H1 (cell line): Measurements from ENCODE around the gene CAPN10. TPM values are rescaled to one million over a fixed set of nuclear protein-coding genes. Genes with fewer than 3 reads are reported as not detected.

Experiments used
- CTCF ChIA-PET: fragments of 300-600 bp; sonication (Branson Sonifier 250); formaldehyde crosslinking; loops from one replicate; lab custom pipeline; 2021; ENCODE audit not compliant: partially characterized antibody; lab: Charles Lee
- POLR2A ChIA-PET: fragments of 300-600 bp; sonication (Branson Sonifier 250); formaldehyde crosslinking; loops from one replicate; lab custom pipeline; 2021; ENCODE audit warnings: inconsistent platforms; ENCODE audit not compliant: partially characterized antibody; lab: Charles Lee
- DNase-seq, 2 experiments: peaks; one replicate each; pipeline versions ENCODE4 v3.0.0 to v3.0.0-alpha.2; 2010 to 2022; ENCODE audit warnings: low spot score in 2 of 2, low read depth in 1 of 2, mixed read lengths in 1 of 2
- FAIRE-seq: peaks from 2 replicates; lab custom pipeline; 2011; peaks lifted over from hg19 to GRCh38; lab: Jason Lieb, UNC
- H2AFZ ChIP-seq: 2 replicates; pipeline ENCODE4 v1.8.1; 2012; ENCODE audit warnings: low read length, inconsistent platforms
- H2AK5ac ChIP-seq: 2 replicates; pipeline ENCODE4 v1.6.1; 2013; ENCODE audit warnings: low read depth, low read length
- H2BK120ac ChIP-seq: replicated peaks from 2 replicates; pipeline ENCODE3; 2013; ENCODE audit warnings: low read depth, low read length, inconsistent platforms
- H2BK12ac ChIP-seq: 2 replicates; pipeline ENCODE4 v1.6.1; 2013; ENCODE audit warnings: low read depth, low read length
- H2BK15ac ChIP-seq: 2 replicates; pipeline ENCODE4 v1.6.1; 2013; ENCODE audit warnings: low read length
- H2BK20ac ChIP-seq: 2 replicates; pipeline ENCODE4 v1.6.1; 2013; ENCODE audit warnings: low read length
- H2BK5ac ChIP-seq: 2 replicates; pipeline ENCODE4 v1.6.1; 2013; ENCODE audit warnings: low read depth, low read length
- H3K14ac ChIP-seq: 2 replicates; pipeline ENCODE4 v1.6.1; 2013; ENCODE audit warnings: inconsistent platforms; ENCODE audit not compliant: insufficient read length
- H3K18ac ChIP-seq: 2 replicates; pipeline ENCODE4 v1.6.1; 2013; ENCODE audit warnings: low read length; ENCODE audit errors: extremely low read depth
- H3K23ac ChIP-seq: 2 replicates; pipeline ENCODE4 v1.6.1; 2013; ENCODE audit warnings: inconsistent platforms; ENCODE audit not compliant: insufficient read length
- H3K23me2 ChIP-seq: 2 replicates; pipeline ENCODE4 v1.6.1; 2013; ENCODE audit warnings: low read depth, low read length
- H3K27ac ChIP-seq: 2 replicates; pipeline ENCODE4 v1.6.1; 2011; ENCODE audit warnings: low read depth, low read length, inconsistent platforms
- H3K27me3 ChIP-seq, 4 experiments: replicated peaks in 1 of 4; 1 replicate in 1 of 4; 2 replicates in 3 of 4; pipeline versions ENCODE4 v1.6.1 to v1.8.1; 2011 to 2013; ENCODE audit warnings: low read length in 3 of 4, mild to moderate bottlenecking in 3 of 4, inconsistent platforms in 2 of 4, mixed read lengths in 2 of 4, moderate library complexity in 1 of 4; ENCODE audit not compliant: control insufficient read depth in 3 of 4, insufficient read depth in 3 of 4; ENCODE audit errors: extremely low read depth in 1 of 4
- H3K36me3 ChIP-seq, 4 experiments: 2 replicates each; pipeline versions ENCODE4 v1.6.1 to v1.8.1; 2011 to 2013; ENCODE audit warnings: mild to moderate bottlenecking in 4 of 4, low read length in 3 of 4, moderate library complexity in 2 of 4, control low read depth in 1 of 4, inconsistent platforms in 1 of 4; ENCODE audit not compliant: insufficient read depth in 4 of 4, control insufficient read depth in 2 of 4
- H3K4ac ChIP-seq: replicated peaks from 2 replicates; pipeline ENCODE3; 2013; ENCODE audit warnings: low read length, low read depth, mixed read lengths, inconsistent platforms; ENCODE audit not compliant: insufficient read length
- H3K4me1 ChIP-seq, 4 experiments: replicated peaks in 1 of 4; 1 replicate in 1 of 4; 2 replicates in 3 of 4; pipeline versions ENCODE4 v1.6.1 to v1.8.1; 2011 to 2013; ENCODE audit warnings: low read length in 3 of 4, inconsistent platforms in 2 of 4, mixed read lengths in 1 of 4; ENCODE audit not compliant: insufficient read depth in 4 of 4, control insufficient read depth in 3 of 4
- H3K4me2 ChIP-seq, 2 experiments: 2 replicates each; pipeline versions ENCODE4 v1.6.1 to v1.8.1; 2011 to 2013; ENCODE audit warnings: low read depth in 2 of 2, low read length in 2 of 2, control low read depth in 1 of 2, inconsistent platforms in 1 of 2, mild to moderate bottlenecking in 1 of 2; ENCODE audit not compliant: insufficient read depth in 1 of 2
- H3K4me3 ChIP-seq, 4 experiments: fragments of 200-600, 300-600 bp in 1 of 4; sonication (generic), shearing (Covaris generic), sonication (Bioruptor Twin) in 1 of 4; 2 replicates each; pipeline versions ENCODE4 v1.5.1 to v1.8.1; 2011 to 2016; ENCODE audit warnings: low read length in 4 of 4, low read depth in 3 of 4, control low read depth in 2 of 4, inconsistent platforms in 2 of 4, mild to moderate bottlenecking in 2 of 4, mixed read lengths in 1 of 4, moderate library complexity in 1 of 4; ENCODE audit not compliant: insufficient read depth in 2 of 4; ENCODE audit errors: extremely low read depth in 1 of 4
- H3K56ac ChIP-seq: replicated peaks from 2 replicates; pipeline ENCODE3; 2013; ENCODE audit warnings: low read depth, mild to moderate bottlenecking, mixed read lengths, low read length, inconsistent platforms; ENCODE audit not compliant: insufficient read length
- H3K79me1 ChIP-seq: 2 replicates; pipeline ENCODE4 v1.6.1; 2013; ENCODE audit warnings: low read depth, low read length, control low read depth
- H3K79me2 ChIP-seq, 2 experiments: 2 replicates each; pipeline versions ENCODE4 v1.6.1 to v1.8.1; 2012 to 2013; ENCODE audit warnings: low read length in 2 of 2, mild to moderate bottlenecking in 2 of 2, inconsistent platforms in 1 of 2; ENCODE audit not compliant: insufficient read depth in 2 of 2, control insufficient read depth in 1 of 2
- H3K9ac ChIP-seq, 4 experiments: replicated peaks in 1 of 4; 1 replicate in 1 of 4; 2 replicates in 3 of 4; pipeline versions ENCODE4 v1.6.1 to v1.8.1; 2011 to 2013; ENCODE audit warnings: low read depth in 3 of 4, low read length in 3 of 4, control low read depth in 2 of 4, mild to moderate bottlenecking in 2 of 4, moderate library complexity in 2 of 4, inconsistent platforms in 1 of 4; ENCODE audit errors: extremely low read depth in 1 of 4
- H3K9me3 ChIP-seq, 2 experiments: 2 replicates each; pipeline versions ENCODE4 v1.6.1 to v1.8.1; 2012 to 2013; ENCODE audit warnings: mild to moderate bottlenecking in 2 of 2, moderate library complexity in 2 of 2, control low read depth in 1 of 2, inconsistent platforms in 1 of 2, low read depth in 1 of 2, low read length in 1 of 2, mixed read lengths in 1 of 2; ENCODE audit not compliant: insufficient read depth in 2 of 2
- H4K20me1 ChIP-seq, 2 experiments: replicated peaks in 1 of 2; 2 replicates each; pipeline versions ENCODE3 to v1.8.1; 2011 to 2013; ENCODE audit warnings: inconsistent platforms in 2 of 2, low read length in 2 of 2, mild to moderate bottlenecking in 1 of 2; ENCODE audit not compliant: insufficient read depth in 2 of 2, control insufficient read depth in 1 of 2
- H4K5ac ChIP-seq: 2 replicates; pipeline ENCODE4 v1.6.1; 2013; ENCODE audit warnings: low read length, low read depth, mixed read lengths, inconsistent platforms; ENCODE audit not compliant: insufficient read length
- H4K8ac ChIP-seq: 2 replicates; pipeline ENCODE4 v1.8.0; 2013; ENCODE audit warnings: mild to moderate bottlenecking, moderate library complexity, low read length, inconsistent platforms; ENCODE audit not compliant: insufficient read depth; ENCODE audit errors: extremely low read depth
- H4K91ac ChIP-seq: replicated peaks from 2 replicates; pipeline ENCODE3; 2013; ENCODE audit warnings: low read length, mixed read lengths, inconsistent platforms; ENCODE audit not compliant: insufficient read length
- CBX8 ChIP-seq: fragments of 300-800, 300-1000 bp; sonication (generic); IDR thresholded peaks from 2 replicates; pipeline ENCODE4 v1.7.1; 2016; ENCODE audit warnings: low read depth, low read length, borderline replicate concordance
- WGBS, 2 experiments: shearing (Covaris generic) in 1 of 2; methylation state at CpG; one replicate each; pipeline versions ENCODE4 v1.1.6 to v1.1.7; 2013 to 2015; ENCODE audit warnings: low lambda C conversion rate in 2 of 2, mixed read lengths in 2 of 2, inconsistent platforms in 1 of 2, low coverage in 1 of 2, missing lambda C conversion rate in 1 of 2; ENCODE audit not compliant: insufficient replicate concordance in 2 of 2, insufficient coverage in 1 of 2, insufficient read length in 1 of 2; ENCODE audit errors: extremely low coverage in 1 of 2, missing lambda C conversion rate in 1 of 2; 5-methylcytosine and 5-hydroxymethylcytosine counted together
- polyA plus RNA-seq, 7 experiments: library from polyadenylated mRNA; depleted of rRNA in 3 of 7; stranded (reverse) in 5 of 7; unstranded in 2 of 7; fragments of >200 nt in 5 of 7; fragments of 200-250 nt in 2 of 7; gene quantifications; 1 replicate in 5 of 7; 2 replicates in 1 of 7; 4 replicates in 1 of 7; pipeline versions ENCODE4 v1.2.1 to v1.2.3, GENCODE V29; 2011 to 2013; ENCODE audit warnings: missing spikeins in 2 of 7, mixed read lengths in 2 of 7
- total RNA-seq: library from RNA; stranded (reverse); fragmentation: NEBNext Ultra II Directional; extraction: Animal tissue kit (Norgen Biotek cat#: 25700); gene quantifications from 2 replicates; pipeline ENCODE4 v1.2.1, GENCODE V29; 2021

CAPN10 gene
- total and polyA plus RNA-seq, 2 of the 8 experiments (the other 6 are each of a cell fraction or from before 2014, with no cell fraction given), result 30.7 to 39.8 TPM

DNA sequence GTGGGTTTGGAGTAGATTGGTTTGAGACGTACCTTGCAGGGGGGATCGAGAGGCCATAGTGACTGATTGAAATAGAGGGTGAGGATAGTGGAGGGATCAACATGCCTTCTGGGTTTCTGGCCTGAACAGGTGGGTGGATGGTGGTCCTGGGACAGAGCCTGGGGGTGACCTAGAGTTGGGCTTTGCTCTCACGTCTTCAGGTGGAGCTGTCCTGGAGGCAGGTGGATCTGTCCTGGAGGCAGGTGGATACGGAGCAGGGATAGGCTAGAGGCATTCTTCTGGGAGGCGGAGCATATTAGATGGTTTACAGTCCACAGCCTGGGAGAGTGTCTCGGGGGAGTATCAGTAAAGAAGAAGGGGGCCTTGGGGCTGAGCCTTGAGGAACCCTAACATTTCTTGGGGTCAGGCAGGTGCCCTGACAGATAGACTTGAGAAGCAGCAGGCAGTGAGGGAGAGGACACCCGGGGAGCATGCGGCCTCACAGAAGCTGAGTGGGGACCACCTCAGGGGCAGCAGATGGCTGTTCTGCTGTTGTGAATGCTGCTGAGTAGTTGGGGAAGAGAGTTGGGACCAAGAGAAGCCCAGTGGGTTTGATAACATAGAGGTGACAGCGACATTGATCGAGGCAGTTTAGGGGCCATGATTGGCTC is 1.6 kb downstream of the CAPN10 start:
- no peak for FAIRE-seq
- no peak overlapping the region for H3K14ac ChIP-seq
- TF ChIP-seq CBX8, result no peak

More for the DNA sequence above, 1.6 kb downstream of the CAPN10 start:
- H4K8ac ChIP-seq, result no peak overlapping the region
- H3K18ac ChIP-seq, result no peak overlapping the region
- H3K4me2 ChIP-seq, result peak overlapping the region; percentile 77 to 95
- no peak overlapping the region for H3K9ac ChIP-seq
- peaks cover 0 to 8% (median 6%) of the 10 kb centered on the region in 4 experiments; a peak in 4 of 8 replicates for H3K36me3 ChIP-seq
- peaks cover 12% of the 10 kb centered on the region; the same call in 1 of the 2 replicates for H3K23me2 ChIP-seq
- POLR2A ChIA-PET, result interaction anchor here (1.3 to 3.2 kb wide), 3 partner anchors 8 to 22 kb away, joined by 4 to 21 read pairs (median 5); no protein-coding TSS in a partner anchor
- H4K5ac ChIP-seq, result no peak overlapping the region
- peaks cover 0 to 14% (median 11%) of the 10 kb centered on the region in 4 experiments; a peak in 6 of 7 replicates for H3K4me1 ChIP-seq
- no peak overlapping the region for H3K4ac ChIP-seq
- no peaks in the 10 kb centered on the region for H3K27me3 ChIP-seq
- no peak overlapping the region for H2BK20ac ChIP-seq
- no peak overlapping the region for H3K27ac ChIP-seq
- CTCF ChIA-PET, result interaction anchor here (0.8 to 5.1 kb wide), 7 partner anchors 8 to 150 kb away, joined by 3 to 37 read pairs (median 8); partner anchors contain the start of gene ANKMY1
- peak overlapping the region; percentile 94 to 97 (median 95); a peak in 6 of 8 replicates for H3K4me3 ChIP-seq
- no peak overlapping the region for H2BK5ac ChIP-seq
- no peak for DNase-seq
- no peak overlapping the region for H2BK12ac ChIP-seq
- H3K79me1 ChIP-seq, result peaks cover 17% of the 10 kb centered on the region
- H2BK120ac ChIP-seq, result no peak overlapping the region
- H3K9me3 ChIP-seq, result no peaks in the 10 kb centered on the region
- no peak overlapping the region for H3K23ac ChIP-seq
- no peak overlapping the region for H4K91ac ChIP-seq
- no peak overlapping the region for H2AK5ac ChIP-seq
- no peak overlapping the region for H3K56ac ChIP-seq
- peaks cover 5 to 31% of the 10 kb centered on the region in 2 experiments for H4K20me1 ChIP-seq
- 91% methylated on average over 10 of the region's 10 CpGs; no CpG with 5 or more reads in 1 of the 2 experiments for WGBS, 2 experiments
- peaks cover 4 to 45% of the 10 kb centered on the region in 2 experiments; a peak in 3 of 4 replicates for H3K79me2 ChIP-seq
- H2BK15ac ChIP-seq, result no peak overlapping the region
- H2AFZ ChIP-seq, result no peak overlapping the region
